GM12878 (cell line): ENCODE measurements around the gene LCAT. TPM values are rescaled to one million over a fixed set of nuclear protein-coding genes. Genes with fewer than 3 reads are reported as not detected.
A peak's percentile ranks its signal among the peaks of the same experiment; 100 is the strongest.

Experiments used
- ATAC-seq: fragments of 200-7000 bp; cut with Tn5 transposase; 3 replicates; pipeline ENCODE4 v1.9.1; 2020; ENCODE audit warnings: mild to moderate bottlenecking, moderate library complexity
- BruUV-seq: library from RNA; stranded (reverse); fragments of 400-500 nt; replicated peaks from 2 replicates; lab custom pipeline; 2021; lab: Mats Ljungman, UMichigan
- CTCF ChIA-PET: fragments of 300-600 bp; sonication (Branson Sonifier 250); formaldehyde crosslinking; extraction: SDS; loops from one replicate; lab custom pipeline; 2021; ENCODE audit warnings: inconsistent platforms; lab: Yijun Ruan, JAX
- POLR2A ChIA-PET: fragments of 350-600 bp; formaldehyde crosslinking; extraction: SDS; loops from one replicate; lab custom pipeline; 2021; ENCODE audit warnings: inconsistent platforms; lab: Charles Lee
- RAD21 ChIA-PET: fragments of 300-600 bp; sonication (Branson Sonifier 250); formaldehyde crosslinking; loops from one replicate; lab custom pipeline; 2023; ENCODE audit warnings: antibody characterized with exemption; ENCODE audit not compliant: unreplicated experiment; lab: Charles Lee
- SMC1A ChIA-PET: fragments of 300-600 bp; sonication (Branson Sonifier 250); formaldehyde crosslinking; loops from one replicate; lab custom pipeline; 2023; ENCODE audit not compliant: unreplicated experiment, uncharacterized antibody; lab: Charles Lee
- DNase-seq: peaks from one replicate; pipeline ENCODE4 v3.0.0-alpha.2; 2011; ENCODE audit warnings: low read depth, low spot score
- FAIRE-seq: peaks from 3 replicates; lab custom pipeline; 2011; peaks lifted over from hg19 to GRCh38; lab: Jason Lieb, UNC
- H2AFZ ChIP-seq: 2 replicates; pipeline ENCODE4 v1.6.0; 2011; ENCODE audit warnings: low read depth, low read length, control low read depth; ENCODE audit not compliant: control insufficient read depth
- H3K27ac ChIP-seq: 2 replicates; pipeline ENCODE4 v1.5.1; 2011; ENCODE audit warnings: control low read depth; ENCODE audit not compliant: control insufficient read depth, insufficient read depth
- H3K27me3 ChIP-seq, 2 experiments: replicated peaks in 1 of 2; 2 replicates each; pipeline versions ENCODE4 v1.6.0 to v1.6.1; 2011; ENCODE audit warnings: low read length in 1 of 2; ENCODE audit not compliant: control insufficient read depth in 2 of 2, insufficient read depth in 2 of 2
- H3K36me3 ChIP-seq, 2 experiments: 2 replicates each; pipeline ENCODE4 v1.5.1; 2011; ENCODE audit warnings: low read length in 1 of 2; ENCODE audit not compliant: control insufficient read depth in 2 of 2, insufficient read depth in 2 of 2
- H3K4me1 ChIP-seq: 2 replicates; pipeline ENCODE4 v1.6.1; 2011; ENCODE audit warnings: mild to moderate bottlenecking, low read length, moderate library complexity, mixed read lengths; ENCODE audit not compliant: control insufficient read depth, insufficient read depth
- H3K4me2 ChIP-seq: 2 replicates; pipeline ENCODE4 v1.6.0; 2011; ENCODE audit warnings: control low read depth; ENCODE audit not compliant: control insufficient read depth, insufficient read depth
- H3K4me3 ChIP-seq: fragments of 200-600 bp; sonication (generic); 2 replicates; pipeline ENCODE4 v1.5.1; 2016
- H3K79me2 ChIP-seq: 2 replicates; pipeline ENCODE4 v1.6.0; 2011; ENCODE audit warnings: low read length; ENCODE audit not compliant: control insufficient read depth, insufficient read depth
- H3K9ac ChIP-seq: 2 replicates; pipeline ENCODE4 v1.8.0; 2011; ENCODE audit warnings: low read length, control low read depth, mixed read lengths; ENCODE audit not compliant: control insufficient read depth, insufficient read depth
- H3K9me3 ChIP-seq: replicated peaks from 3 replicates; pipeline ENCODE4 v1.5.1; 2011; ENCODE audit warnings: mild to moderate bottlenecking, low read length; ENCODE audit not compliant: control insufficient read depth, insufficient read depth
- H4K20me1 ChIP-seq: 2 replicates; pipeline ENCODE4 v1.6.0; 2011; ENCODE audit not compliant: control insufficient read depth, insufficient read depth
- ATF2 ChIP-seq: IDR thresholded peaks from 2 replicates; pipeline ENCODE4 v1.6.1; 2012; ENCODE audit warnings: low read length, inconsistent platforms
- BACH1 ChIP-seq: fragments of 450-650 bp; IDR thresholded peaks from 2 replicates; pipeline ENCODE4 v1.6.1; 2017; ENCODE audit warnings: mild to moderate bottlenecking, borderline replicate concordance
- BCLAF1 ChIP-seq: fragments of 450-650 bp; IDR thresholded peaks from 2 replicates; pipeline ENCODE4 v1.6.1; 2017; ENCODE audit warnings: antibody characterized with exemption, mild to moderate bottlenecking, moderate library complexity
- CHD2 ChIP-seq: IDR thresholded peaks from 2 replicates; pipeline ENCODE4 v1.6.1; 2011; ENCODE audit warnings: low read depth, low read length, improper control_type of control experiment, borderline replicate concordance
- CTCF ChIP-seq, 3 experiments: IDR thresholded peaks in 2 of 3; conservative IDR thresholded peaks in 1 of 3; 2 replicates each; pipeline ENCODE4 v1.5.1; 2011; ENCODE audit warnings: low read depth in 3 of 3, low read length in 3 of 3, mild to moderate bottlenecking in 3 of 3, control low read depth in 2 of 3, moderate library complexity in 2 of 3, inconsistent platforms in 1 of 3, mixed read lengths in 1 of 3; ENCODE audit not compliant: control insufficient read depth in 2 of 3, insufficient read depth in 1 of 3; ENCODE audit errors: extremely low read depth in 1 of 3
- MYB ChIP-seq: fragments of 150-350 bp; IDR thresholded peaks from 2 replicates; pipeline ENCODE4 v1.6.1; 2014; ENCODE audit warnings: mild to moderate bottlenecking, low read depth, low read length, borderline replicate concordance
- MYC ChIP-seq: IDR thresholded peaks from 2 replicates; pipeline ENCODE4 v1.6.1; 2011; ENCODE audit warnings: mild to moderate bottlenecking, low read length, moderate library complexity, inconsistent platforms; ENCODE audit not compliant: insufficient read depth, insufficient replicate concordance, insufficient read length, severe bottlenecking
- NBN ChIP-seq: fragments of 450-650 bp; IDR thresholded peaks from 2 replicates; pipeline ENCODE4 v1.6.1; 2016
- RELA ChIP-seq: fragments of 450-650 bp; IDR thresholded peaks from 2 replicates; pipeline ENCODE4 v1.8.0; 2014; ENCODE audit warnings: borderline replicate concordance; ENCODE audit not compliant: partially characterized antibody
- STAT3 ChIP-seq: IDR thresholded peaks from 2 replicates; pipeline ENCODE4 v1.6.1; 2011; ENCODE audit warnings: low read depth, low read length, improper control_type of control experiment
- SUZ12 ChIP-seq: fragments of 200-600 bp; sonication (generic); IDR thresholded peaks from one replicate; pipeline ENCODE4 v1.6.1; 2018; ENCODE audit warnings: antibody characterized with exemption, mild to moderate bottlenecking; ENCODE audit not compliant: unreplicated experiment
- ZZZ3 ChIP-seq: IDR thresholded peaks from 2 replicates; pipeline ENCODE4 v1.6.1; 2011; ENCODE audit warnings: low read depth; ENCODE audit not compliant: control insufficient read depth, insufficient read length
- WGBS: methylation state at CpG from one replicate; pipeline ENCODE4 v1.1.6; 2016; ENCODE audit warnings: low lambda C conversion rate; ENCODE audit not compliant: insufficient replicate concordance, insufficient coverage; ENCODE audit errors: missing lambda C conversion rate; 5-methylcytosine and 5-hydroxymethylcytosine counted together
- in situ Hi-C: fragments of 300-500 bp; cut with MboI; formaldehyde crosslinking; loops from 9 replicates; pipeline ENCODE4 v1.14.3; 2018; ENCODE audit warnings: mixed read lengths
- intact Hi-C: fragments of 100-400 bp; cut with micrococcal nuclease; formaldehyde crosslinking; loops from one replicate; pipeline ENCODE4 v1.14.2; 2022; ENCODE audit not compliant: unreplicated experiment
- polyA plus RNA-seq, 11 experiments: library from polyadenylated mRNA; depleted of rRNA in 4 of 11; unstranded in 6 of 11; stranded (reverse) in 5 of 11; fragments of >200 nt; fragmentation: Nextera tagmentation in 4 of 11; fragmentation: Illumina TruSeq in 1 of 11; extraction: Ambion mirVana in 4 of 11; extraction: Trizol in 1 of 11; gene quantifications; 1 replicate in 1 of 11; 2 replicates in 10 of 11; pipeline versions ENCODE4 v1.2.1 to v1.2.3, GENCODE V29; 2011 to 2016; ENCODE audit warnings: inconsistent platforms in 2 of 11, missing spikeins in 2 of 11, low read depth in 1 of 11
- total RNA-seq, 4 experiments: library from RNA; depleted of rRNA in 3 of 4; stranded (reverse); fragments of >200 nt in 3 of 4; fragmentation: Illumina TruSeq in 1 of 4; extraction: Trizol in 1 of 4; gene quantifications; 2 replicates each; pipeline versions ENCODE4 v1.2.1 to v1.2.3, GENCODE V29; 2013 to 2021

LCAT gene
- total and polyA plus RNA-seq, 10 of the 15 experiments (the other 5 are each of a cell fraction or from before 2014, with no cell fraction given) = 0.61 to 11.7 (median 3.3) TPM

GRCh38 chr16:67936124-67936879 lies 7.6 kb downstream of the LCAT start, which contains the start of gene PSMB10 (continued):
- no peak for TF ChIP-seq ATF2
- TF ChIP-seq STAT3 = no peak
- peak in 1 of 3 experiments; percentile 14; a peak in 1 of 6 replicates for TF ChIP-seq CTCF (IDR thresholded peaks at IDR 0.05 in 2 of 3, conservative IDR thresholded peaks at IDR 0.05 in 1 of 3; ENCODE audit: control insufficient read depth in 2 of 3, extremely low read depth in 1 of 3, insufficient read depth in 1 of 3, low read depth in 3 of 3, low read length in 3 of 3)

GRCh38 chr16:67935402-67936123 lies 8.4 kb downstream of the LCAT start:
- BruUV-seq = no TSS peak
- H3K36me3 ChIP-seq = peaks cover 21 to 25% of the 10 kb centered on the region in 2 experiments
- peak overlapping the region; percentile 98 for H3K27ac ChIP-seq
- intact Hi-C loops (loop anchor here (2.0 to 5.0 kb wide), 2 partner anchors 89 to 107 kb away; partner anchors contain the start of genes CENPT and NUTF2), in situ Hi-C loops (no loop called here)
- RAD21 ChIA-PET = interaction anchor here (0.7 to 1.7 kb wide), 22 partner anchors 25 to 454 kb away, joined by 3 to 10 read pairs (median 3); partner anchors contain the start of genes ATP6V0D1, DDX28, DUS2 and EDC4
- ATAC-seq (peak; percentile 94), DNase-seq (peak; percentile 84), FAIRE-seq (peak; percentile 96)
- SMC1A ChIA-PET = interaction anchor here (0.5 to 2.0 kb wide), 13 partner anchors 9 to 265 kb away, joined by 3 to 6 read pairs (median 3); partner anchors contain the start of genes NFATC3 and NUTF2
- POLR2A ChIA-PET = interaction anchor here (0.6 to 3.4 kb wide), 21 partner anchors 9 to 455 kb away, joined by 3 to 16 read pairs (median 4); partner anchors contain the start of genes ACD, ATP6V0D1, CTCF and LCAT
- peaks cover 12% of the 10 kb centered on the region for H3K4me1 ChIP-seq
- no peaks in the 10 kb centered on the region for H4K20me1 ChIP-seq
- H3K79me2 ChIP-seq = peaks cover 31% of the 10 kb centered on the region
- WGBS = 11% methylated on average over 55 of the region's 55 CpGs
- CTCF ChIA-PET = interaction anchor here (0.7 to 3.5 kb wide), 18 partner anchors 10 to 415 kb away, joined by 3 to 15 read pairs (median 3); partner anchors contain the start of gene NRN1L
- H3K4me2 ChIP-seq = peak overlapping the region; percentile 81
- H3K9ac ChIP-seq = peak overlapping the region; percentile 94
- peak overlapping the region; percentile 89 for H3K4me3 ChIP-seq
- no peaks in the 10 kb centered on the region for H3K27me3 ChIP-seq
- H3K9me3 ChIP-seq = no peaks in the 10 kb centered on the region
- no peak overlapping the region; the same call in 1 of the 2 replicates for H2AFZ ChIP-seq
- TF ChIP-seq MYB (no peak), RELA (peak; percentile 34), NBN (no peak), BCLAF1 (no peak), BACH1 (peak; percentile 31), ZZZ3 (no peak), SUZ12 (no peak), MYC (no peak), CHD2 (peak; percentile 65; the same call in 1 of the 2 replicates)
